PC-9 (cell line): ENCODE data around the gene GAS1.

Experiments used
- CTCF ChIP-seq: fragments of 200-600 bp; sonication (generic); conservative IDR thresholded peaks from 2 replicates; pipeline ENCODE4 v1.6.1; 2017; ENCODE audit warnings: mixed run types, antibody characterized with exemption, mild to moderate bottlenecking, moderate library complexity
- EZH2 ChIP-seq: fragments of 200-600 bp; sonication (generic); IDR thresholded peaks from 2 replicates; pipeline ENCODE4 v1.8.0; 2017; ENCODE audit warnings: antibody characterized with exemption, low read depth

- no peak for TF ChIP-seq CTCF
- TF ChIP-seq EZH2 = no peak
Observed at GRCh38 chr9:86994231-86994630, 46.9 kb upstream of the GAS1 start.
